ENCODE results near the gene FCN2.

The FCN2 gene

GRCh38 chr9:134908524-134909309, 28.1 kb downstream of the FCN2 start:
- Histone ChIP-seq H3K27ac (ENCODE audit: low read depth, low read length) (no peak overlapping the region), H3K9me3 (ENCODE audit: low read length) (no peaks in the 10 kb centered on the region), H3K4me3 (ENCODE audit: low read depth in 1 of 2, low read length in 2 of 2) (no peak overlapping the region), H3K27me3 (ENCODE audit: control insufficient read depth in 1 of 2, insufficient read depth in 2 of 2, low read length in 2 of 2) (no peaks in the 10 kb centered on the region), H3K4me1 (ENCODE audit: insufficient read depth, low read length) (no peaks in the 10 kb centered on the region), H3K36me3 (ENCODE audit: insufficient read depth, low read length) (no peaks in the 10 kb centered on the region), H3K9ac (ENCODE audit: low read length) (no peak overlapping the region)

- Histone ChIP-seq H3K36me3 (ENCODE audit: insufficient read depth, low read length) (no peaks in the 10 kb centered on the region), H3K27ac (ENCODE audit: low read depth, low read length) (no peak overlapping the region), H3K9ac (ENCODE audit: low read length) (no peak overlapping the region), H3K27me3 (ENCODE audit: control insufficient read depth in 1 of 2, insufficient read depth in 2 of 2, low read length in 2 of 2) (no peaks in the 10 kb centered on the region), H3K4me1 (ENCODE audit: insufficient read depth, low read length) (no peaks in the 10 kb centered on the region), H3K4me3 (ENCODE audit: low read depth in 1 of 2, low read length in 2 of 2) (no peak overlapping the region), H3K9me3 (ENCODE audit: low read length) (no peaks in the 10 kb centered on the region)
These were observed 29.2 kb downstream of the FCN2 start for GRCh38 chr9:134909511-134910481.

- no peaks in the 10 kb centered on the region for H3K9me3 ChIP-seq (ENCODE audit: low read length)
- no peak overlapping the region for H3K4me3 ChIP-seq (ENCODE audit: low read depth in 1 of 2, low read length in 2 of 2)
- no peak overlapping the region for H3K9ac ChIP-seq (ENCODE audit: low read length)
- H3K36me3 ChIP-seq (ENCODE audit: insufficient read depth, low read length) = no peaks in the 10 kb centered on the region
- no peaks in the 10 kb centered on the region for H3K27me3 ChIP-seq (ENCODE audit: control insufficient read depth in 1 of 2, insufficient read depth in 2 of 2, low read length in 2 of 2)
- no peaks in the 10 kb centered on the region for H3K4me1 ChIP-seq (ENCODE audit: insufficient read depth, low read length)
- no peak overlapping the region for H3K27ac ChIP-seq (ENCODE audit: low read depth, low read length)
These were observed 31.7 kb downstream of the FCN2 start for GRCh38 chr9:134912126-134912840.

GRCh38 chr9:134913041-134913712, 32.6 kb downstream of the FCN2 start:
- Histone ChIP-seq H3K36me3 (ENCODE audit: insufficient read depth, low read length) (no peaks in the 10 kb centered on the region), H3K4me3 (ENCODE audit: low read depth in 1 of 2, low read length in 2 of 2) (no peak overlapping the region), H3K4me1 (ENCODE audit: insufficient read depth, low read length) (no peaks in the 10 kb centered on the region), H3K27ac (ENCODE audit: low read depth, low read length) (no peak overlapping the region), H3K9ac (ENCODE audit: low read length) (no peak overlapping the region), H3K27me3 (ENCODE audit: control insufficient read depth in 1 of 2, insufficient read depth in 2 of 2, low read length in 2 of 2) (no peaks in the 10 kb centered on the region), H3K9me3 (ENCODE audit: low read length) (no peaks in the 10 kb centered on the region)

- Histone ChIP-seq H3K9me3 (ENCODE audit: low read length) (no peaks in the 10 kb centered on the region), H3K36me3 (ENCODE audit: insufficient read depth, low read length) (no peaks in the 10 kb centered on the region), H3K27ac (ENCODE audit: low read depth, low read length) (no peak overlapping the region), H3K27me3 (ENCODE audit: control insufficient read depth in 1 of 2, insufficient read depth in 2 of 2, low read length in 2 of 2) (no peaks in the 10 kb centered on the region), H3K4me3 (ENCODE audit: low read depth in 1 of 2, low read length in 2 of 2) (no peak overlapping the region), H3K4me1 (ENCODE audit: insufficient read depth, low read length) (no peaks in the 10 kb centered on the region), H3K9ac (ENCODE audit: low read length) (no peak overlapping the region)
These were observed 33.3 kb downstream of the FCN2 start for GRCh38 chr9:134913713-134914500.

- no peaks in the 10 kb centered on the region for H3K9me3 ChIP-seq (ENCODE audit: low read length)
- no peak overlapping the region for H3K9ac ChIP-seq (ENCODE audit: low read length)
- no peak overlapping the region for H3K27ac ChIP-seq (ENCODE audit: low read depth, low read length)
- no peaks in the 10 kb centered on the region for H3K27me3 ChIP-seq (ENCODE audit: control insufficient read depth in 1 of 2, insufficient read depth in 2 of 2, low read length in 2 of 2)
- no peak overlapping the region for H3K4me3 ChIP-seq (ENCODE audit: low read depth in 1 of 2, low read length in 2 of 2)
- no peaks in the 10 kb centered on the region for H3K4me1 ChIP-seq (ENCODE audit: insufficient read depth, low read length)
- H3K36me3 ChIP-seq (ENCODE audit: insufficient read depth, low read length) = no peaks in the 10 kb centered on the region
These were observed 33.9 kb downstream of the FCN2 start for GRCh38 chr9:134914501-134914834.

GRCh38 chr9:134915046-134915985, 34.7 kb downstream of the FCN2 start:
- no peak overlapping the region for H3K27ac ChIP-seq (ENCODE audit: low read depth, low read length)
- H3K27me3 ChIP-seq (ENCODE audit: control insufficient read depth in 1 of 2, insufficient read depth in 2 of 2, low read length in 2 of 2) = no peaks in the 10 kb centered on the region
- H3K9ac ChIP-seq (ENCODE audit: low read length) = no peak overlapping the region
- no peak overlapping the region for H3K4me3 ChIP-seq (ENCODE audit: low read depth in 1 of 2, low read length in 2 of 2)
- no peaks in the 10 kb centered on the region for H3K4me1 ChIP-seq (ENCODE audit: insufficient read depth, low read length)
- H3K36me3 ChIP-seq (ENCODE audit: insufficient read depth, low read length) = no peaks in the 10 kb centered on the region
- H3K9me3 ChIP-seq (ENCODE audit: low read length) = no peaks in the 10 kb centered on the region

- Histone ChIP-seq H3K36me3 (ENCODE audit: insufficient read depth, low read length) (no peaks in the 10 kb centered on the region), H3K9me3 (ENCODE audit: low read length) (no peaks in the 10 kb centered on the region), H3K4me3 (ENCODE audit: low read depth in 1 of 2, low read length in 2 of 2) (no peak overlapping the region), H3K27ac (ENCODE audit: low read depth, low read length) (no peak overlapping the region), H3K9ac (ENCODE audit: low read length) (no peak overlapping the region), H3K27me3 (ENCODE audit: control insufficient read depth in 1 of 2, insufficient read depth in 2 of 2, low read length in 2 of 2) (no peaks in the 10 kb centered on the region), H3K4me1 (ENCODE audit: insufficient read depth, low read length) (no peaks in the 10 kb centered on the region)
These were observed 35.6 kb downstream of the FCN2 start for GRCh38 chr9:134916161-134916665.

- Histone ChIP-seq H3K9ac (ENCODE audit: low read length) (no peak within 1 kb of the TSS), H3K27me3 (ENCODE audit: control insufficient read depth in 1 of 2, insufficient read depth in 2 of 2, low read length in 2 of 2) (no peaks in the 10 kb centered on the region), H3K27ac (ENCODE audit: low read depth, low read length) (no peak within 1 kb of the TSS), H3K36me3 (ENCODE audit: insufficient read depth, low read length) (no peaks in the 10 kb centered on the region), H3K4me1 (ENCODE audit: insufficient read depth, low read length) (no peaks in the 10 kb centered on the region), H3K9me3 (ENCODE audit: low read length) (no peaks in the 10 kb centered on the region), H3K4me3 (ENCODE audit: low read depth in 1 of 2, low read length in 2 of 2) (no peak within 1 kb of the TSS)
These were observed 37.1 kb downstream of the FCN2 start, which contains the start of gene FCN1 for GRCh38 chr9:134917431-134918373. TSS of gene FCN1 (minus strand) at chr9:134917912. CDS start at chr9:134917871, 41 bp downstream.

Measured in muscle layer of colon (tissue), 2 donors.